Aorta (tissue), 5 donors: ENCODE data around the gene CDH23. TPM values are rescaled to one million over a fixed set of nuclear protein-coding genes. Genes with fewer than 3 reads are reported as not detected.

ENCODE experiments used
- ATAC-seq: fragments of 200-7000 bp; cut with Tn5 transposase; one replicate; pipeline ENCODE4 v1.9.1; 2022; ENCODE audit warnings: moderate library complexity; ENCODE audit not compliant: low FRiP score
- DNase-seq, 2 donors: peaks; one replicate each; pipeline ENCODE4 v3.0.0-alpha.2; 2020
- H3K27ac ChIP-seq, 2 donors: one replicate each; pipeline ENCODE4 v1.5.1; 2013; ENCODE audit warnings: low read length in 2 of 2, mild to moderate bottlenecking in 2 of 2, moderate library complexity in 2 of 2, control low read depth in 1 of 2, inconsistent platforms in 1 of 2, low read depth in 1 of 2
- H3K27me3 ChIP-seq, 2 donors: one replicate each; pipeline ENCODE4 v1.6.1; 2013; ENCODE audit warnings: control low read depth in 1 of 2, low read length in 1 of 2, mild to moderate bottlenecking in 1 of 2, moderate library complexity in 1 of 2; ENCODE audit not compliant: insufficient read depth in 2 of 2, control insufficient read depth in 1 of 2
- H3K36me3 ChIP-seq, 2 donors: one replicate each; pipeline ENCODE4 v1.6.1; 2013; ENCODE audit warnings: control low read depth in 1 of 2, low read length in 1 of 2, mild to moderate bottlenecking in 1 of 2; ENCODE audit not compliant: insufficient read depth in 2 of 2, control insufficient read depth in 1 of 2
- H3K4me1 ChIP-seq, 2 donors: one replicate each; pipeline ENCODE4 v1.6.1; 2013; ENCODE audit warnings: low read length in 2 of 2, control low read depth in 1 of 2, mild to moderate bottlenecking in 1 of 2, moderate library complexity in 1 of 2; ENCODE audit not compliant: insufficient read depth in 2 of 2, control insufficient read depth in 1 of 2
- H3K4me3 ChIP-seq, 2 donors: one replicate each; pipeline ENCODE4 v1.5.1; 2013; ENCODE audit warnings: low read length in 2 of 2, control low read depth in 1 of 2, mild to moderate bottlenecking in 1 of 2
- H3K9me3 ChIP-seq: one replicate; pipeline ENCODE4 v1.6.1; 2013; ENCODE audit warnings: mild to moderate bottlenecking, low read length; ENCODE audit not compliant: control insufficient read depth
- WGBS, 2 donors: extraction: QIAGEN DNeasy Blood & Tissue Kit; methylation state at CpG; one replicate each; pipeline ENCODE4 v1.1.7; 2013; 5-methylcytosine and 5-hydroxymethylcytosine counted together
- intact Hi-C, 2 donors: fragments of 100-400 bp; cut with DNase I; formaldehyde crosslinking; loops; one replicate each; pipeline versions ENCODE4 v1.14.2 to v1.15.0; 2022
- polyA plus RNA-seq, 2 donors: library from polyadenylated mRNA; stranded (reverse); fragments of 200-250 nt; gene quantifications; one replicate each; pipeline ENCODE4 v1.2.3, GENCODE V29; 2013
- total RNA-seq, 2 donors: library from RNA; stranded (reverse); fragmentation: NEBNext Ultra II Directional; extraction: Animal tissue kit (Norgen Biotek cat#: 25700); gene quantifications; one replicate each; pipeline ENCODE4 v1.2.1, GENCODE V29; 2021
- donor health status: healthy with polysubstance abuse.
- donor health status: Bipolar disorder and iron deficiency.
- donor health status: DM: no; HTN: no; CAD: no.
- donor health status: DM: no; HTN: no; CAD: no.
- donor health status: DM: yes; HTN: yes; CAD: no.

CDH23 gene
- total and polyA plus RNA-seq, 4 donors: 0.50 to 16.6 (median 7.3) TPM

GRCh38 chr10:71711052-71711623 is 314.4 kb downstream of the CDH23 start:
- intact Hi-C loops: loop anchor here in 1 of 2 donors (5.0 kb wide), 1 partner anchor 56 kb away; no protein-coding TSS in a partner anchor
- Histone ChIP-seq H3K4me1 (no peaks in the 10 kb centered on the region), H3K27ac (no peak overlapping the region), H3K4me3 (no peak overlapping the region), H3K27me3 (no peaks in the 10 kb centered on the region), H3K9me3 (no peaks in the 10 kb centered on the region), H3K36me3 (no peaks in the 10 kb centered on the region)
- WGBS, 2 donors: 90 to 96% methylated on average over 5 to 6 of the region's 6 CpGs
- DNase-seq (peak in 1 of 2 donors; percentile 41), ATAC-seq (no peak)

GRCh38 chr10:71712170-71712569 is 315.4 kb downstream of the CDH23 start:
- Histone ChIP-seq H3K9me3 (no peaks in the 10 kb centered on the region), H3K36me3 (no peaks in the 10 kb centered on the region), H3K4me3 (no peak overlapping the region), H3K4me1 (no peaks in the 10 kb centered on the region), H3K27ac (no peak overlapping the region), H3K27me3 (no peaks in the 10 kb centered on the region)
- WGBS, 2 donors: 90 to 95% methylated on average over 2 of the region's 2 CpGs
- intact Hi-C loops: loop anchor here (2.0 to 5.0 kb wide), 2 partner anchors 55 to 61 kb away; partner anchors contain the start of gene VSIR (in 1 of the 2)
- DNase-seq: no peak
- ATAC-seq: no peak

- intact Hi-C loops: loop anchor here (2.0 to 5.0 kb wide), 2 partner anchors 55 to 60 kb away; partner anchors contain the start of gene VSIR (in 1 of the 2)
- Histone ChIP-seq H3K36me3 (no peaks in the 10 kb centered on the region), H3K9me3 (no peaks in the 10 kb centered on the region), H3K27me3 (no peaks in the 10 kb centered on the region), H3K27ac (peak overlapping the region; percentile 7 to 59), H3K4me3 (no peak overlapping the region), H3K4me1 (no peaks in the 10 kb centered on the region)
- 75 to 77% methylated on average over 17 of the region's 17 CpGs for WGBS, 2 donors
- DNase-seq (peak in 1 of 2 donors; percentile 51), ATAC-seq (peak; percentile 0)
Measured at GRCh38 chr10:71712572-71713134, 315.9 kb downstream of the CDH23 start.

GRCh38 chr10:71713135-71714030 is 316.7 kb downstream of the CDH23 start:
- no peak overlapping the region for H3K4me3 ChIP-seq
- peak overlapping the region; percentile 38 to 59 for H3K27ac ChIP-seq
- H3K27me3 ChIP-seq: no peaks in the 10 kb centered on the region
- no peaks in the 10 kb centered on the region for H3K4me1 ChIP-seq
- no peaks in the 10 kb centered on the region for H3K9me3 ChIP-seq
- ATAC-seq (peak; percentile 89), DNase-seq (peak; percentile 94 to 95)
- 0 to 4% methylated on average over 12 of the region's 12 CpGs for WGBS, 2 donors
- intact Hi-C loops: loop anchor here (2.0 to 5.0 kb wide), 2 partner anchors 54 to 59 kb away; partner anchors contain the start of gene VSIR (in 1 of the 2)
- no peaks in the 10 kb centered on the region for H3K36me3 ChIP-seq

GRCh38 chr10:71714031-71714410 is 317.3 kb downstream of the CDH23 start:
- no peak overlapping the region for H3K4me3 ChIP-seq
- H3K27me3 ChIP-seq: no peaks in the 10 kb centered on the region
- H3K9me3 ChIP-seq: no peaks in the 10 kb centered on the region
- ATAC-seq (no peak), DNase-seq (no peak)
- peak overlapping the region; percentile 15 to 38 for H3K27ac ChIP-seq
- H3K4me1 ChIP-seq: no peaks in the 10 kb centered on the region
- no peaks in the 10 kb centered on the region for H3K36me3 ChIP-seq
- intact Hi-C loops: loop anchor here in 1 of 2 donors (5.0 kb wide), 1 partner anchor 53 kb away; no protein-coding TSS in a partner anchor
- WGBS, 2 donors: 78 to 79% methylated on average over 4 of the region's 4 CpGs

- Histone ChIP-seq H3K4me1 (no peaks in the 10 kb centered on the region), H3K27me3 (no peaks in the 10 kb centered on the region), H3K9me3 (no peaks in the 10 kb centered on the region), H3K36me3 (no peaks in the 10 kb centered on the region), H3K4me3 (no peak overlapping the region), H3K27ac (peak overlapping the region in 1 of 2 donors; percentile 15)
- ATAC-seq (no peak), DNase-seq (no peak)
- intact Hi-C loops: loop anchor here in 1 of 2 donors (5.0 kb wide), 1 partner anchor 53 kb away; no protein-coding TSS in a partner anchor
- WGBS, 2 donors: 55 to 60% methylated on average over 5 of the region's 5 CpGs
Measured at GRCh38 chr10:71714592-71714991, 317.9 kb downstream of the CDH23 start.

- no peaks in the 10 kb centered on the region for H3K27me3 ChIP-seq
- H3K9me3 ChIP-seq: no peaks in the 10 kb centered on the region
- no peak overlapping the region for H3K4me3 ChIP-seq
- DNase-seq: peak in 1 of 2 donors; percentile 49
- H3K4me1 ChIP-seq: no peaks in the 10 kb centered on the region
- 70 to 74% methylated on average over 8 of the region's 8 CpGs for WGBS, 2 donors
- ATAC-seq: no peak
- intact Hi-C loops: no loop called here
- H3K27ac ChIP-seq: no peak overlapping the region
- H3K36me3 ChIP-seq: no peaks in the 10 kb centered on the region
Measured at GRCh38 chr10:71715026-71715425, 318.3 kb downstream of the CDH23 start.

- no peaks in the 10 kb centered on the region for H3K36me3 ChIP-seq
- WGBS, 2 donors: 96% methylated on average over 20 of the region's 20 CpGs
- no peak overlapping the region for H3K4me3 ChIP-seq
- DNase-seq (peak in 1 of 2 donors; percentile 44), ATAC-seq (no peak)
- H3K27me3 ChIP-seq: no peaks in the 10 kb centered on the region
- no peaks in the 10 kb centered on the region for H3K9me3 ChIP-seq
- H3K27ac ChIP-seq: no peak overlapping the region
- intact Hi-C loops: no loop called here
- H3K4me1 ChIP-seq: no peaks in the 10 kb centered on the region
Measured at GRCh38 chr10:71715860-71716259, 319.1 kb downstream of the CDH23 start.
